ENCODE results near the gene ADGRG1.

The ADGRG1 gene

DNA sequence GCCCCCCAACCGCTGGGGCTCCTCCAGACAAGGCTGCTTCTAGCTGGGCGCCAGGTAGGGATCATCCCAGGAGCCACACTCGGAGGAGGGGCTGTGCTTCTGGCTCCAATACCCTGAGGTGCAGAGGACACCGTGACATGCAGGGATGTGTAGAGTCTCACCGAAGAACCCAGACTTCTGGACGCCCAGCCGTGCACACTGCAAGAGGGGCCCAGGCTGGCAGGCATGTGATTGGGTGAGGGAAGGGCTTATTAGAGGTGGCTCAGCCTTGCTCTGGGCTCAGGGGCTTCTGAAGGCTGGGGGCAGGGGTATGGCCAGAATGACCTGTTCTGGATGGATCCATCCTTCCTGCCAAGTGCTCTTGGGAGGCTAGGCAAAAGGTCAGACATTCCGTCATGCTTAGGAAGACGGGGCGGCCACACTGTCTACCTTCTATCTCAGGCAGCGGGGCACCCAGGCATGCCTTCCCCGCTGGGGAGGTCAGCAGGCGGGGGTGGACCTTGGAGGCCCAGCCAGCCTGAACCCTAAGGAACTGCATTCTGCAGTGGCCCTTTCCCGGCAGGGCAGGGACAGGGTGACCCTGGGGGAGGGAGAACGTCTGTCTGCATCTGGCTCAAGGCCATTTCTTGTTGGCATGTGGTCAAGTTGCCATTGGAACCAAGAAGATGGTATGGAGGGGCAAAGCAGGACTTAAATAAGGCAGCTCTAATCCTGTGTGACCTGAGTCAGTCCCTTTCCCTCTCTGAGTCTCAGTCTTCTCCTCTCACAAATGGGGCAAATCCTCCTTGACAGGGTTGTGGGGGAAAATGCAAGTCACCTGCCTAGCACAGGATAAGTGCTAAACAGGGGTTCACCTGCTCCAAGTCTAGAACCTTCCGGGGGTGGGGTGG lies 5.8 kb upstream of the ADGRG1 start:
- Mint-ChIP-seq H3K27me3 (peaks cover 65% of the 10 kb centered on the region), H3K4me1 (peaks cover 9% of the 10 kb centered on the region), H3K4me3 (no peak overlapping the region), H3K36me3 (no peaks in the 10 kb centered on the region), H3K9me3 (no peaks in the 10 kb centered on the region), H3K27ac (no peak overlapping the region)
- no peak for ATAC-seq

DNA sequence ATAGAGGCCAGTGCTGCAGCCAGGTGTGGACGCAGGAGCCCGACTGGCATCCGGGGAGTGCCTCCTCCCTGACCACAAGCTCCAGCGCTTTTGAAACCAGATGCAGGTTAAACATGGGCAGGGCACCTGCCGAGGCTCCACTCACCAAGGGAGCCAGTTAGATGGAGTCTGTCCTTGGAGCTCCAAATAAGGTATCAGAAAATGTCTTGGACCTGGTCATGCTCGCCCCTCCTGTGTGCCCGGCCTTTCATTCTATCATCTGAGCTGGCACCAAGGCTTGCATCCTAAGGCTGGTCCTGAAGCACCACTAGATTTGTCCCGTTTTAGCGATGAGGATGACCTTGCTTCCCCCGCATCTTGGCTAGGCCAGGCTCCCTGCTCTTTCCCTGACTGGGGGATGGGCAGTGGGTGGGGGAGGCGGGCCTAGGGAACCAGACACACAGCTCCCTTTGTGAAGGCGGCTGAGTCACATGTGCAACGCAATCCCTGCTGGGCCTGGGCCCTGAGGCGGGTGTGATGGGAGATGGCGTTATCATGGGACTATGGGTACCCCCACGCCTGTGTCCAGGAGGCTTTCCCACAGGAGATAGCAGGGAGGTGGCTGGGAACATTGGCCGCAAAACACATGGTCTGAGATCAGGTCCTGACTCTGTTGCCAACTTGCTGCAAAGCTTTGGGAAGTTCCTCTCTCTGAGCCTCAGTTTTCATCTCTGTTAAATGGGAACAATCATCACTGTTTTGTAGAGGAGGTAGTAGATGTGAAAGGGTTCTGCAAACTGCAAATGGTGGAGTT lies 5.0 kb upstream of the ADGRG1 start:
- no peak overlapping the region for H3K4me3 Mint-ChIP-seq
- no peaks in the 10 kb centered on the region for H3K9me3 Mint-ChIP-seq
- H3K36me3 Mint-ChIP-seq = no peaks in the 10 kb centered on the region
- H3K27ac Mint-ChIP-seq = no peak overlapping the region
- peaks cover 65% of the 10 kb centered on the region for H3K27me3 Mint-ChIP-seq
- H3K4me1 Mint-ChIP-seq = peaks cover 11% of the 10 kb centered on the region
- ATAC-seq = no peak

DNA sequence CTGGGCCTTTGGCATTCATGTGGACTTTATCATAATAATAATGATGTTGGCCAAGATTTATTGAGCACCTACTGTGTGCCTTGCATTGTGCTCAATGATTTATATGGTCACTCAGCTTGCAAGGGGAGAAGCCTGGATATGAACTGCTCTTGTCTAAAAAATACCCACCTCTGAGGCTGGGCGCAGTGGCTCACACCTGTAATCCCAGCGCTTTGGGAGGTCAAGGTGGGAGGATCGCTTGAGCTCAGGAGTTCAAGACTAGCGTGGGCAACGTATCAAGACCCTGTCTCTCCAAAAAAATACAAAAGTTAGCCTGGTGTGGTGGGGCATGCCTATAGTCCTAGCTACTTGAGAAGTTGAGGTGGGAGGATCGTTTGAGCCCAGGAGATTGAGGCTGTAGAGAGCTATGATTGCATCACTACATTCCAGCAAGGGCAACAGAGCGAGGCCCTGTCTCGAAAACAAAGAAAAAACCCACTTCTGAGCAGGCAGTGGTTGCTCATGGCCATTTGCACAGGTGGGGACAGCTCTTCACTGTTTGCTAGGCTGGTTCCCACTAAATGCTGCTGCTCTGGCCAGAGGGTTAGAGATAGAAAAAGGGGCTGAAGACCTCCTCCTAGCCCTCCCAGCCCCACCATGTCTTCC lies 4.3 kb upstream of the ADGRG1 start:
- H3K4me3 Mint-ChIP-seq = no peak overlapping the region
- no peak overlapping the region for H3K27ac Mint-ChIP-seq
- H3K4me1 Mint-ChIP-seq = peaks cover 18% of the 10 kb centered on the region
- peaks cover 65% of the 10 kb centered on the region for H3K27me3 Mint-ChIP-seq
- no peaks in the 10 kb centered on the region for H3K36me3 Mint-ChIP-seq
- ATAC-seq = no peak
- no peaks in the 10 kb centered on the region for H3K9me3 Mint-ChIP-seq

DNA sequence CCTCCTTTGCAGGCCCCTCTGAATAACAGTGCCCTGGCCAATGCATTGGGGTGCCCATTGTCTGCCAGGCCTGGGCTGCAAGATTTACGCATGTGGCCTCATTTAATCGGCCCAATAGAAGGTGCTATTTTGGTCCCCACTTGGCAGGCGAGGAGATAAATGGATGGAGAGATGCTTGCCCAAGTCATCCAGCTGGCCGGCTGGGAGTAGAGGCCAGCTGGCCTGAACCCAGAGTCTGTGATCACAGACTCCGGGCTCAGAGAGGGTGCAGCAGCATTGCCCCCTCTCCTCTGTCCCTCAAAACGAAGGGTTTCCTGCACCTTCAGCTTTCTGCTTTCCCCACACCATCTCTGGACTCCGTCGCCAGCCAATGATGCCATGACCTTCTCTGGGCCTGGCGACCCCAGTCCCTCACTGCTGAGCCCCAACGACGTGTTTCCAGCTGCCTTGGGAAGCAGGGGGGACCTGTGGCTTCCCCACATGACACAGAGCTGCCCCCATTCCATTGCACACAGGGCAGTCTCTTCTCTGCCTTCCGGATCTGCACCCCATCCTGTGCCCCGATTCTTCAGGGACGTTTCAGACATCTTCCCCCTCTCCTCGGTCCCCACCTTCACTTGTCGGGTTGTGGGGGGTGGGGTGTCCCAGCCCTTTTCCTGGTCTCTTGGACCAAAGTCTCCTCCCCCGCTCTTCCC lies 3.5 kb upstream of the ADGRG1 start:
- H3K4me1 Mint-ChIP-seq = peaks cover 18% of the 10 kb centered on the region
- H3K27ac Mint-ChIP-seq = no peak overlapping the region

DNA sequence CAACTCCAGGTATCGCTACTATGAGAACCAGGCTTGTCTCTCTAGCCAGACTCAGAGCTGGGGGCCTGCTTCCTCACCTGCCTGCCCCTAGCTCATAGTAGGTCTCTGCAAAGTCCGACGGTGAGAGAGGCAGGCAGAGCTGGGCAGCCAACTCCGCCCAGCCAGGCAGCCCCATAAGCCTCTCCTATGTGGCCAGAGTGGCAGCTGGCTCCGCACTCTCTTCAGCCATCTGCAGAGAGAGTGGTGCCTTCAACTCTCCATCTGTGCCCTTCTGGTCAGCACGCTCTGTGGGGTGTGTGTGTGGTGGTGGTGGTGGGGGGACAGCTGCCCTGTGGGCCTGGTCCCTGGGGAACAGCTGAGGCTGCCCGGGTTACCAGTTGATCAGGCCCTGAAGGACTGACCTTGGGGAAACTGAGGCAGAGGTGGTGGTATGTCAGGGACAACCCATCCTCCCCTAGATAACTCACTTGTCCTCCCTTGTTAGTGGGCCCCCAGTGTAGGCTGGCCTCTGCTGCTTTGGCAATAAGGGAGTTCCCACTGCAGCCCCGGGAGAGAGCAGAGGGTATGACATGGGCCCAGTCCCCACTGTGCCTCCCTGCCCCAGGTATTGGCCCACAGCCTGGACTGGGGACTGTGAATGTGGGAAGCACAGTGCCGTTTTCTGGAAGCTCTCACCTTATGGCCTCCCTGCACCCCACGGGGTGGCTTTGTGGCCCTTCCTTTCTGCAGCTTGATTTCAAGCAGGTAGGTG lies 1.8 kb upstream of the ADGRG1 start:
- no peaks in the 10 kb centered on the region for H3K36me3 Mint-ChIP-seq
- no peak for ATAC-seq
- H3K27me3 Mint-ChIP-seq = peaks cover 79% of the 10 kb centered on the region
- H3K27ac Mint-ChIP-seq = no peak overlapping the region
- H3K4me1 Mint-ChIP-seq = peaks cover 18% of the 10 kb centered on the region
- H3K4me3 Mint-ChIP-seq = no peak overlapping the region
- H3K9me3 Mint-ChIP-seq = no peaks in the 10 kb centered on the region

More for the DNA sequence above, 3.5 kb upstream of the ADGRG1 start:
- no peaks in the 10 kb centered on the region for H3K9me3 Mint-ChIP-seq
- H3K36me3 Mint-ChIP-seq = no peaks in the 10 kb centered on the region
- peaks cover 65% of the 10 kb centered on the region for H3K27me3 Mint-ChIP-seq
- H3K4me3 Mint-ChIP-seq = no peak overlapping the region
- ATAC-seq = no peak

DNA sequence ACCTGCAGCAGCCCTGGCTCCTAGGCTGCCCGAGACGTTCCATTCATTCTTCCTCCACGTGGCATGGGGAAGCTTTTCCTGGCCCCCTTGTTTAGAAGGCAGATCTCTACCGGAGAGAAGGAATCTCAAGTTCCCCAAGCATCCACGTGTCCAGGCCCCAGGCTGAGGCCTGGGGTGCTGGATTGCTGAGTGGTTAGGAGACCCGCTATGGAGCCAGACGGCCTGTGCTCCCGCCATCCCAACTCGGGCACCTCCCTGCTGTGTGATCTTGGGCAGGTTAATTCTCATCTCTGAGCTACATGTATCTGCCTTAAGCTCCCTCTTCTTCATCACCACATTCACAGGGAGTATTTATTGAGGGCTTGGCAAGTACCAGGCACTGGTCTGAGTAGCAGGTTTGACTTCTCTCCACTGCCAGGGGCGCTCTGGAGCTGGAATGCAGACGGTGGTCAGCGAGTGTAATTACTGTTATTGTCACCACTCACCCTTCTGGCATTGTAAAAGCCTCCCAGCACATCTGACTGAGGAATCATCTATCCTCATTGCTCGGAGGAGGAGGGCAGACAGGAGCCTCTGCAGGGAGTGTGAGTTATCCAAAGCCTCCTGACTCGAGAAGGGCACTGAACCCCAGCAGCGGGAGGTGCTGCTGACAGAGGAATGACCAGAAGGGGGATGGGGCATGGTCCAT lies 1.1 kb upstream of the ADGRG1 start:
- no peaks in the 10 kb centered on the region for H3K36me3 Mint-ChIP-seq
- peaks cover 18% of the 10 kb centered on the region for H3K4me1 Mint-ChIP-seq
- H3K27me3 Mint-ChIP-seq = peaks cover 77% of the 10 kb centered on the region
- H3K27ac Mint-ChIP-seq = no peak overlapping the region
- ATAC-seq = no peak
- H3K9me3 Mint-ChIP-seq = no peaks in the 10 kb centered on the region
- H3K4me3 Mint-ChIP-seq = no peak overlapping the region

DNA sequence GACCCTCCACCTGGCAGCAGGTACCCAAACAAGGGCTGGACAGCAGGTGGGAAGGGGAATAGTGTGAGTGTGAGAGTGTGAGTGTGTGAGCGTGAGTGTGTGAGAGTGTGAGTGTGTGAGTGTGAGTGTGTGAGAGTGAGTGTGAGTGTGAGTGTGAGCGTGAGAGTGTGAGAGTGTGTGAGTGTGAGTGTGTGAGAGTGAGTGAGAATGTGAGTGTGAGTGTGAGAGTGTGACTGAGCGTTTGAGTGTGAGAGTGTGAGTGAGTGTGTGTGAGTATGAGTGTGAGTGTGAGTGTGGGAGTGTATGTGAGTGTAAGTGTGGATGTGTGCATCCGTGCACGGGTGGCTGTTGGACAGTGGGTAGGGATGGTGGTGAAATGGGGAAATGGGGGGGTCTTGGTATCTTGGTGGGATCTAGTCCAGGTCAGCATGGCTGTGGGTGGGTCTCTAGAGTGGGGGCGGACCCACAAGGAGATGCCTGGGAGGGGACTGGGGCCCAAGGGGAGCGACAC lies 408 bp downstream of the ADGRG1 start:
- Mint-ChIP-seq H3K36me3 (no peaks in the 10 kb centered on the region), H3K4me1 (peaks cover 18% of the 10 kb centered on the region), H3K27ac (no peak overlapping the region), H3K4me3 (no peak overlapping the region), H3K27me3 (peaks cover 72% of the 10 kb centered on the region), H3K9me3 (no peaks in the 10 kb centered on the region)
- ATAC-seq = no peak

DNA sequence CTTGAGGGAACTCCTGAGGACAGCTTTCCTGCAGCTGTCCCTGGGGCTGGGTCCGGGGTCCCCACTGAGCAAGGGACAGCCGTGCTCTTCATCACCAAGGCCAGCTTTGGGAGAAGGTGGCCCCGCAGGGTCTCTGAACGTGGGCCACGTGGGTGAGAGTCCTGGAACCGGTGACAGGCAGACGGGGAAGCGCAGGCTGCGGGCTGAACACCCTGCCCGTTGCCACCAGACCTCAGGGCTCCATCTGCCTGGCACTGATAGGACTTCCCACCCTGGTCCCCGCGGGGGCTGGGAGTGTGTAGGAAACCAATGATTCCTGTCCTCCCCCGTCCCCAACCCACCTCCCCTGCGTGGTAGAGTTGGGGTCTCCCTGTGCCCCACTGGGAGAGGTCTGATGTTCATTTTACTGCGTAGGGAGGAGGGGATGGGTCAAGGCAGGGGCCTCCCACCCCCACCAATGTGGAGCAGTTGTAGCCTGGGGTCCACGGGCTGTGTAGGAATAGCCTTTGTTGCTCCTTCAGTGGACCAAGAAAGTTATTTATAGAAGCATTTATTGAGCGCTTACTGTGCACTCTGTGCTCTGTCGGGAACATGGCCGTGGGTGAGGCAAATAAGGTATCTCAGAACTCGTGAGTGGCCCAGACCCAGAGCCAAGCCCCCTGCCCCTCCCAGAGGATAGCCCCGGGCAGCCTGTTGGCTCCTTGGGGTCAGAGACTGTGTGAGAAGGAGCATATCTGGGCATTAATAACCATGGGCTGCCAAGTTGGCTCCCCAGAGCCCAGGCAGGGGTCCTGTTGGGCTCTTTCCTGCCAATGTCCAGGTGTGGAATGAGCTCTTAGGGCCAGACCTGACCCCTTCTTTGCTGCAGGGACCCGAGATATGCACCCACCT lies 1.3 kb downstream of the ADGRG1 start:
- ATAC-seq = no peak

DNA sequence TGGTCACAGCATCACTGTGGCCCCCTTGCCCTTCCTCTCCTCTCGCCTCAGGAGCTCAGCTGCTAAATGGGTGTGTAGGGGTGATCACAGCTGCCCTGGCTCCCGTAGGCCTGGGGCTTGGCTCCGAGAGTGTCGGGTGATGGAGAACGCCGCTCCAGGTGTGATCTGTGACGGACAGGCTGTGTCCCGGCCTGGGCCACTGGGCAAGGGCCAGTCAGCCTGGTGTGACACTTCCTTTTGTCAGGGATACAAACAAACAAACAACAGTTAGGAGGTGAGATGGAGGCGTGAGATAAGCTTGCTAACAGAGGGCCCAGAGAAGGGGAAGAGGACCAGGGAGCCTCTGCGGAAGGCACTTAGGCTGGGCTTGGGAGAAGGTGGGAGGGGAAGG lies 2.0 kb downstream of the ADGRG1 start:
- no peaks in the 10 kb centered on the region for H3K36me3 Mint-ChIP-seq
- no peak for ATAC-seq
- H3K4me1 Mint-ChIP-seq = peaks cover 15% of the 10 kb centered on the region
- peaks cover 79% of the 10 kb centered on the region for H3K27me3 Mint-ChIP-seq
- H3K4me3 Mint-ChIP-seq = no peak overlapping the region
- H3K9me3 Mint-ChIP-seq = no peaks in the 10 kb centered on the region
- H3K27ac Mint-ChIP-seq = no peak overlapping the region

More for the DNA sequence above, 1.3 kb downstream of the ADGRG1 start:
- Mint-ChIP-seq H3K9me3 (no peaks in the 10 kb centered on the region), H3K4me1 (peaks cover 18% of the 10 kb centered on the region), H3K27ac (no peak overlapping the region), H3K36me3 (no peaks in the 10 kb centered on the region), H3K4me3 (no peak overlapping the region), H3K27me3 (peaks cover 79% of the 10 kb centered on the region)

DNA sequence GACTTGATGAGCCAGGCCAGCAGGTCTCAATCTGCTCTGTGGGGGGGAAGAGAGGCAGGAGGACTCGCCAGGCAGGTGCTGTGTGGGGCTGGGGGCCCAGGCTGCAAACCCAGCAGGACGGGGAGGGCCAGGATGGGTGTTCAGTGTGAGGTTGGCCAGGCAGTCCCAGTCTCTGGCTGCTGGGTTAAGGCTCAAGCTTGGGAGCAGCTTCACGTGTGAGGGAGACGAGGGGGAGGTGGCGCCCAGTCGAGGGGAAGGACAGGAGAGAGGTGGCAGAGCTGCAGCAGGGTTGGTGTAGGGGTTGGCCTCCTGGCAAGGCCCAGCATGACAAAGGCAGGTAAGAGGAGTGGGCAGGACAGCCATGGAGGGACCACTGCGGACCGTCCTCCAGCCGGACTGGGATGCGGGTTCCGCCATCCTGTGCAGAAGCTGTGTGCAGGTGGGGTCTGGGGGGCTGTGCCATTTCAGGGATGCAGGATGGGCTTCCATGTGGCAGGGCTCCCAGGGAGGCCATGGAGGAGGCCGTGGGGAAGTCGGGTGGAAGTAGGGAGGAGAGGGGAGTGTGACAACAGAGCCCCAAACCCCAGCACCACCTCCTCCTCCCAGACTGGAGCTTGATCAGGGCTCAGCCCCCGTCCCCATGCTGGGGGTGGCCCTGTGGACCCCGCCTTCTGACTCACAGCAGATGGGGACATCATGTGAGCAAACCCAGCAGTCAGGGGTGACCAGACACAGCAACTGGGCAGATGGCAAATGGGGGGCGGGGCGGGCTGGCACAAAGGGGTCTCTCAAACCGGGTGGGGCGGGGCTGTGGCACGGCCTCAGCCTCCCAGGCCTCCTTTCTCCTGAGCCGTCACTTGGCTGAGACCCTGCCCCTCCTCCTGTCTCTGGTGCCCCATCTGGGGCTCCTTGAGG lies 2.8 kb downstream of the ADGRG1 start:
- H3K27ac Mint-ChIP-seq = no peak overlapping the region
- no peak overlapping the region for H3K4me3 Mint-ChIP-seq
- H3K36me3 Mint-ChIP-seq = no peaks in the 10 kb centered on the region
- no peak for ATAC-seq
- peaks cover 9% of the 10 kb centered on the region for H3K4me1 Mint-ChIP-seq
- H3K9me3 Mint-ChIP-seq = no peaks in the 10 kb centered on the region
- peaks cover 79% of the 10 kb centered on the region for H3K27me3 Mint-ChIP-seq

DNA sequence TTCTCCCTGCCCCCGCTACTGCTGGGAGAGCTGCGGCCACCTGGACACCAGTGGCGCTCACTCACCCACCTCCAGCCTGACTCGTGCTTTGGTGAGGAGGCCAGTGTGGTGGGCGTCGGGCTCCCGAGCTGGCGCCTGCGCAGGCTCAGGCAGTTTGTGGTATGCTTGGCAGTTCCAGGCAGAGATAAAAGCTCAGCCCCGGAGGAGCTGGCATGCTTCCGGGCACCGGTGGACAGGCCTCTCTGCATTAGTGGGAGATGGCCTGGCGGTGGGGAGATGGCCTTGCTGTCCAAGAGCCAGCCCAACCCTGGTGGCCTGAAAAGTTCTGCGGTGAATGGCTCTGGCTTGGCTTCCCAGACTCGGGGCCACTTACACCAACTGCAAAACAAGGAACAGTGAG lies 4.1 kb downstream of the ADGRG1 start:
- Mint-ChIP-seq H3K9me3 (no peaks in the 10 kb centered on the region), H3K4me3 (no peak overlapping the region), H3K27ac (no peak overlapping the region), H3K27me3 (peaks cover 79% of the 10 kb centered on the region), H3K36me3 (no peaks in the 10 kb centered on the region), H3K4me1 (peaks cover 9% of the 10 kb centered on the region)
- ATAC-seq = no peak

DNA sequence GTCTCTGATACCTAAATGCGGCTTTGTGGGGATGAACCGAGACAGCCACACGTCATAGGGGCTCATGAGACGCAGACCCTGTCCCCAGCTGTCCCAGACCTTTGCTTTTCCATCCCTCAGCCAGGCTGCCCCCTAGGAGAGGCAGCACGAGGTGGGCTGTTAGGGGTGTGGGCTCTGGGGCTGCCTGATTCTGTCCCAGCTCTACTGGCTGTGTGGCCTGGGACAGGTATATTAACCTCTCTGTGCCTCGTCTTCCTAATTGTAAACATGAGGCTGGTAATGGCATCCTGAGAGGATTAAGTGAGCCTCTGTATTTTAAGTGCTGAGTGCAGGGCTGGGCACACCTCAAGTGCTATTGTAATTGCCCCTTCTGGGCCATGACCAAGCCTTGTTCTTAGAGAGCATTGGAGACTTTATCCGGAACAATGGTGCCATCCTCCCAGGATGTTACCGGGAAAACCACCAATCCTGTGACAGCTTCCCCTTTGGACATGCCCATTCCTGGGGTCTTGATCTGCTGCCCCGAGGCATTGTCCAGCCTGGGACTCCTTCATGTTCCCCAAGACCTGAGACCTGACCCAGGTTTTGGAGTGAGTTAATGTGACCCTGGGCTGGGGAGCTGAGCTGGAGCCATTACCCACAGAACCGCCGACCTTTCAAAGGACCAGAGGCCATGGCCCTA lies 5.1 kb downstream of the ADGRG1 start:
- H3K9me3 Mint-ChIP-seq = no peaks in the 10 kb centered on the region
- peaks cover 79% of the 10 kb centered on the region for H3K27me3 Mint-ChIP-seq
- H3K27ac Mint-ChIP-seq = no peak overlapping the region
- H3K36me3 Mint-ChIP-seq = no peaks in the 10 kb centered on the region
- ATAC-seq = no peak
- no peak overlapping the region for H3K4me3 Mint-ChIP-seq
- H3K4me1 Mint-ChIP-seq = peaks cover 6% of the 10 kb centered on the region
